ENCODE measurements around the gene CCDC9B. TPM values are rescaled to one million over a fixed set of nuclear protein-coding genes. Genes with fewer than 3 reads are reported as not detected.

Gene CCDC9B
- polyA plus RNA-seq, 2 donors, result 21.1 to 58.1 TPM

DNA sequence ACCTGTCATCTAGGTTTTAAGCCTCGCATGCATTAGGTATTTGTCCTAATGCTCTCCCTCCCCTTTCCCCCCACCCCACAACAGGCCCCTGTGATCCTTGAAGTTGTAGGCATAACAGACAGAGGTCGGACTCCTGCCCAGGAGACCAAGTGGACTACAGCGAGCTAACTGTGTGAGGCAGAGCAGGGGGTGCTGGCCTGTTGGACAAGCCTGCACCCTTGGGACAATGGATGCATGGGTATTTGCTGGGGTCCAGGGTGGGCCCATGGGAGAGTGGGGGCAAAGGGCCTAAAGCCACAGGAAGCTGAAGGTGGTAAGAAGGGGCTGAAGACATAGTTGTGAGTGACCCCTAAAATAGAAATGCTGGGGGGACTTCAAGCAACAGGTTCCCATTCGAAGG lies 35.5 kb downstream of the CCDC9B start:
- WGBS, 2 donors, result 90 to 92% methylated on average over 4 of the region's 4 CpGs

DNA sequence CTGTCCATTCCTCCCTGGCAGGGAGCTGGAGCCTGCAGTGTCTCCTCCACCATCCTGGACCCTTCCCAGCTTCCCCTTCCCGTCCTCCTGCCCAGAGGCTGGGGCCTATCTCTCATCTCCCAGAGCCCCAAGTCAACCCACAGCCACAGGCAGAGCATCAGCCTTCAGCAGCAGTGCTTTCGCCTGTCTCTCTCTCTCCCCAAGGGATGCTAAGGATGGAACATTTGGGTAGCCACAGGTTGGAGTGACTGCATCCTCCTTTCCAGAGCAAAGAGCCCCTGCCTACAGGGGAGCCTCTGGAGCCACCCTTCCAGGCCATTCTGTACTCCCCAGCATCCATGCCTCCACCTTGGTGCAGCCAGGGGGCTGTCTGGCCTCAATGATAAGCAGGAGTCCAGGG lies 37.2 kb downstream of the CCDC9B start:
- Histone ChIP-seq H3K9me3 (ENCODE audit: control insufficient read depth in 2 of 2, insufficient read depth in 1 of 2, low read depth in 1 of 2, low read length in 1 of 2) (peaks cover 0 to 7% of the 10 kb centered on the region in 2 donors), H3K27ac (ENCODE audit: low read depth in 2 of 2, low read length in 1 of 2) (no peak overlapping the region), H3K27me3 (ENCODE audit: control insufficient read depth in 1 of 2, insufficient read depth in 2 of 2, low read length in 2 of 2) (no peaks in the 10 kb centered on the region), H3K36me3 (ENCODE audit: control insufficient read depth in 2 of 2, insufficient read depth in 2 of 2, low read length in 1 of 2) (no peaks in the 10 kb centered on the region), H3K4me1 (ENCODE audit: control insufficient read depth in 2 of 2, insufficient read depth in 2 of 2, low read length in 1 of 2) (no peaks in the 10 kb centered on the region), H3K4me3 (ENCODE audit: low read depth in 1 of 2, low read length in 2 of 2) (no peak overlapping the region)
- 87 to 95% methylated on average over 2 of the region's 2 CpGs for WGBS, 2 donors

More for the DNA sequence above, 35.5 kb downstream of the CCDC9B start:
- Histone ChIP-seq H3K9me3 (ENCODE audit: control insufficient read depth in 2 of 2, insufficient read depth in 1 of 2, low read depth in 1 of 2, low read length in 1 of 2) (peaks cover 0 to 4% of the 10 kb centered on the region in 2 donors), H3K4me1 (ENCODE audit: control insufficient read depth in 2 of 2, insufficient read depth in 2 of 2, low read length in 1 of 2) (peaks cover 0 to 3% of the 10 kb centered on the region in 2 donors), H3K27ac (ENCODE audit: low read depth in 2 of 2, low read length in 1 of 2) (no peak overlapping the region), H3K27me3 (ENCODE audit: control insufficient read depth in 1 of 2, insufficient read depth in 2 of 2, low read length in 2 of 2) (no peaks in the 10 kb centered on the region), H3K4me3 (ENCODE audit: low read depth in 1 of 2, low read length in 2 of 2) (no peak overlapping the region), H3K36me3 (ENCODE audit: control insufficient read depth in 2 of 2, insufficient read depth in 2 of 2, low read length in 1 of 2) (no peaks in the 10 kb centered on the region)

DNA sequence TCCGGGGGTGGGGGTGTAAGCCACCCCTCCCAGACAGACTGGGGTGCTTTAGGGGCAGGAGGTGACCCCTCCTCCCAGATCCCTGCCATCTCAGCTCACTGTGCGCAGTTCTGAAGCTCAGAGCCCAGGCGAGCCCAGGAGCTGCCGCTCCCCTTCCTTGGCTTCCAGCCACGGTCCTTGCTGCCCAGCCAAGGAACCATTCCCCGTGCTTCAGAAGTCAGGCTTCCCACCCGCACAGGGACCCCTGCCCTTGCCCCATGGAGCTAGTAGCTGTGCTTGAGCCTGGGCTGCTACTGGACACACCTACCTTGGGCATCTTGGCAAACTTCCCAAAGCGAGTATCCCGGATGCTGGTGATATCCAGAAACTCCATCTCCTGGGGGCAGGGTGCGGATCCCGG lies 37.8 kb downstream of the CCDC9B start:
- Histone ChIP-seq H3K27ac (ENCODE audit: low read depth in 2 of 2, low read length in 1 of 2) (no peak overlapping the region), H3K4me1 (ENCODE audit: control insufficient read depth in 2 of 2, insufficient read depth in 2 of 2, low read length in 1 of 2) (no peaks in the 10 kb centered on the region), H3K36me3 (ENCODE audit: control insufficient read depth in 2 of 2, insufficient read depth in 2 of 2, low read length in 1 of 2) (no peaks in the 10 kb centered on the region), H3K27me3 (ENCODE audit: control insufficient read depth in 1 of 2, insufficient read depth in 2 of 2, low read length in 2 of 2) (no peaks in the 10 kb centered on the region), H3K9me3 (ENCODE audit: control insufficient read depth in 2 of 2, insufficient read depth in 1 of 2, low read depth in 1 of 2, low read length in 1 of 2) (peaks cover 0 to 7% of the 10 kb centered on the region in 2 donors), H3K4me3 (ENCODE audit: low read depth in 1 of 2, low read length in 2 of 2) (no peak overlapping the region)
- 67 to 68% methylated on average over 11 of the region's 11 CpGs for WGBS, 2 donors

DNA sequence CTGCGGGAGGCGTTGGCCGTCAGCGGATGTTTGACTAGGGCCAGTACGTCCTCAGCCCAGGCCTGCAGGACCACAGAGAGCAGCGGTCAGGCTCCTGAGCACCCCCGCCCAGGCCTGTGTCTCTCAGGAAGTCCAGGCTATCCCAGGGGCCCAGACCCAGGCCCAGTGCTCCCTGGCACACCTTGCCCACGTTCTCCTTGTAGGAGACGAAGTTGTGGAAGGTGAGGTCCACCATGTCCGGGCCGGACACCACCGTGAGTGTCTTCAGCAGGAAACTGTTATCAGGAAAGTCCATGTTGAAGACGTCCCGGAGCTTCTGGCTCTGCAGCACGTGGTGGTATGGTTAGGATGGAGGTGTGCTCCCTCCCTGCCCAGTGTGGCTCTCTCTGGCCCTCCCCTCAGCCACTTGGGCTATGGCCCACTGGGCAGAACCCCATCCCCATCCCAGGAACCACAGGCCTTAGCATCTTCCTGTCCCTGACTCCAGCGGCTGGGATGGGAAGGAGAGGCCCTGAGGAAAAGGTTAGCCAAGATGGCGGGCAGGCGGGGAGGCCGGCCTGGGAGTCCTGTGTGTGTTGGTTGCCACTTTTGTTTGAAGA lies 38.4 kb downstream of the CCDC9B start:
- H3K4me3 ChIP-seq (ENCODE audit: low read depth in 1 of 2, low read length in 2 of 2), result no peak overlapping the region
- H3K36me3 ChIP-seq (ENCODE audit: control insufficient read depth in 2 of 2, insufficient read depth in 2 of 2, low read length in 1 of 2), result no peaks in the 10 kb centered on the region
- 94 to 95% methylated on average over 19 of the region's 19 CpGs for whole genome bisulfite sequencing, 2 donors
- no peaks in the 10 kb centered on the region for H3K27me3 ChIP-seq (ENCODE audit: control insufficient read depth in 1 of 2, insufficient read depth in 2 of 2, low read length in 2 of 2)
- H3K27ac ChIP-seq (ENCODE audit: low read depth in 2 of 2, low read length in 1 of 2), result no peak overlapping the region
- H3K9me3 ChIP-seq (ENCODE audit: control insufficient read depth in 2 of 2, insufficient read depth in 1 of 2, low read depth in 1 of 2, low read length in 1 of 2), result peaks cover 0 to 7% of the 10 kb centered on the region in 2 donors
- no peaks in the 10 kb centered on the region for H3K4me1 ChIP-seq (ENCODE audit: control insufficient read depth in 2 of 2, insufficient read depth in 2 of 2, low read length in 1 of 2)

DNA sequence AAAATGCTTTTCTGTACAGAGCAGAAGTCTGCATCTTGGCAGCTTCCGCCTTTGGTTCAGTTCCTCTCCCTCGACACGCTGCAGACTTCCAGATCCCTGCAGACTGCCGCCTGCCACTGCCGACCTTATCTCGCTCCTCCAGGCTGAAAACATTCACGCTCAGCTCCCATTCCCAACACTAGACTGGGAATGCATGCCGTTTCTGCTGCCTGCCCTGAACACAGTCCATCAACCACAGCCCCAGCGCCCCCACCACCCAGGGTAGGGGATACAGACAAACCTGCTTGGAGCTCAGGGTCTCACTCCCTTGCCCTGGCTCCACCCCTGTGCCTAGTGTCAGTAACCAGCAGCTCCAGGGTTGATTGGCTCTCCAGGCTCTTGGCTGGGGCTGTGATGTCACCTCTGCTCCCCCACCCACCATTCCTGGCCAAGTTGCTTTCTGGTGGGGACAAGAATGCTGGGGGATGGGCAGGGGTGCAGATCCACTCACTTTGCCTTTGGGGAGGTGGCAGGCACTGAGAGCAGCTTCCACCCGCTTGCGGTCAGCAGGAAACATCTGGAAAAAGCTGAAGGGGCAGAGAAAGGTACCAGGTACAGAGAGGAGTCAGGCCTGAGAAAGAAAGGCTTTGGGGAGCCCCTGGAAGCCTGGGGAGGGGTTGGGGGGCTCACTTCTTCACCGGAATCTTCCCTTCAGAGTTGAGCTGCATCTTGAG lies 39.1 kb downstream of the CCDC9B start:
- H3K27me3 ChIP-seq (ENCODE audit: control insufficient read depth in 1 of 2, insufficient read depth in 2 of 2, low read length in 2 of 2), result no peaks in the 10 kb centered on the region
- peaks cover 0 to 7% of the 10 kb centered on the region in 2 donors for H3K9me3 ChIP-seq (ENCODE audit: control insufficient read depth in 2 of 2, insufficient read depth in 1 of 2, low read depth in 1 of 2, low read length in 1 of 2)
- H3K4me1 ChIP-seq (ENCODE audit: control insufficient read depth in 2 of 2, insufficient read depth in 2 of 2, low read length in 1 of 2), result no peaks in the 10 kb centered on the region
- 65 to 70% methylated on average over 12 of the region's 12 CpGs for WGBS, 2 donors
- no peak overlapping the region for H3K4me3 ChIP-seq (ENCODE audit: low read depth in 1 of 2, low read length in 2 of 2)
- no peak overlapping the region for H3K27ac ChIP-seq (ENCODE audit: low read depth in 2 of 2, low read length in 1 of 2)
- no peaks in the 10 kb centered on the region for H3K36me3 ChIP-seq (ENCODE audit: control insufficient read depth in 2 of 2, insufficient read depth in 2 of 2, low read length in 1 of 2)

DNA sequence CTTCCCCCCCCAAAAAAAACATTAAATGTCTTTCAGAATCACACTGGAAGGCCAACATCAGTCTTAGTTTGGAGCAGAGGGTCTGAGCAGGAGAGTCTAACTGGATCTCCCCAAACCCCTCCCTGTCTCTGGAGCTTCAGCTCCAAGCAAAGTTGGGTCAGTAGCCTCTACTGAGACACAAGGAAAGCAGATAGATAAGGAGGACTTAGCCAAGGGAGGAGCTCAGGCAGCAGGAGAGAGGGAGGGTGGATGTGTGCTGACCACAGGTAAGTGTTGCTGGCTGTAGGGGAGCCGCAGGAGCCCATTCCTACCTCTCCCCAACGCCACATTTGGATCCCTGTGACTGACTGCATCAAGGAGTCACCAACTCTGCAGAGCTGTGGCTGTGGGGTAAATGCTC lies 40.0 kb downstream of the CCDC9B start:
- H3K4me1 ChIP-seq (ENCODE audit: control insufficient read depth in 2 of 2, insufficient read depth in 2 of 2, low read length in 1 of 2), result no peaks in the 10 kb centered on the region
- H3K27ac ChIP-seq (ENCODE audit: low read depth in 2 of 2, low read length in 1 of 2), result no peak overlapping the region
- H3K36me3 ChIP-seq (ENCODE audit: control insufficient read depth in 2 of 2, insufficient read depth in 2 of 2, low read length in 1 of 2), result no peaks in the 10 kb centered on the region
- peaks cover 0 to 7% of the 10 kb centered on the region in 2 donors for H3K9me3 ChIP-seq (ENCODE audit: control insufficient read depth in 2 of 2, insufficient read depth in 1 of 2, low read depth in 1 of 2, low read length in 1 of 2)
- 87 to 92% methylated on average over 2 of the region's 2 CpGs for WGBS, 2 donors
- no peaks in the 10 kb centered on the region for H3K27me3 ChIP-seq (ENCODE audit: control insufficient read depth in 1 of 2, insufficient read depth in 2 of 2, low read length in 2 of 2)
- no peak overlapping the region for H3K4me3 ChIP-seq (ENCODE audit: low read depth in 1 of 2, low read length in 2 of 2)

DNA sequence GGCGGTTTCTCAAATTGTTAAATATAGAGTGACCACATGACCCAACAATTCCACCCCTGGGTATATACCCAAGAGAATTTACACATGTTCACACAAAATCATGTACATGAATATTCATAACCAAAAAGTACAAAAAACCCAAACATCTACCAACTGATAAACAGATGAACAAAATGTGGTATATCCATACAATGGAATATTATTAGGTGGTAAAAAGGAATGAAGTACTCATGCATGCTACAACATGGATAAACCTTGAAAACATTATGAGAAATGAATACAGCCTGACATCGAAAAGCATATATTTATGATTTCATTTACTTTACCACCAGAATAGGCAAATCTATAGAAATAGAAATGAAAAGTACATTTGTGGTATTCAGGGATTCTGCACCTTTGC lies 40.4 kb downstream of the CCDC9B start:
- no peaks in the 10 kb centered on the region for H3K4me1 ChIP-seq (ENCODE audit: control insufficient read depth in 2 of 2, insufficient read depth in 2 of 2, low read length in 1 of 2)
- no peak overlapping the region for H3K27ac ChIP-seq (ENCODE audit: low read depth in 2 of 2, low read length in 1 of 2)
- WGBS, 2 donors, result 96 to 97% methylated on average over 2 of the region's 2 CpGs
- H3K4me3 ChIP-seq (ENCODE audit: low read depth in 1 of 2, low read length in 2 of 2), result no peak overlapping the region
- no peaks in the 10 kb centered on the region for H3K27me3 ChIP-seq (ENCODE audit: control insufficient read depth in 1 of 2, insufficient read depth in 2 of 2, low read length in 2 of 2)
- peaks cover 0 to 7% of the 10 kb centered on the region in 2 donors for H3K9me3 ChIP-seq (ENCODE audit: control insufficient read depth in 2 of 2, insufficient read depth in 1 of 2, low read depth in 1 of 2, low read length in 1 of 2)
- H3K36me3 ChIP-seq (ENCODE audit: control insufficient read depth in 2 of 2, insufficient read depth in 2 of 2, low read length in 1 of 2), result no peaks in the 10 kb centered on the region

DNA sequence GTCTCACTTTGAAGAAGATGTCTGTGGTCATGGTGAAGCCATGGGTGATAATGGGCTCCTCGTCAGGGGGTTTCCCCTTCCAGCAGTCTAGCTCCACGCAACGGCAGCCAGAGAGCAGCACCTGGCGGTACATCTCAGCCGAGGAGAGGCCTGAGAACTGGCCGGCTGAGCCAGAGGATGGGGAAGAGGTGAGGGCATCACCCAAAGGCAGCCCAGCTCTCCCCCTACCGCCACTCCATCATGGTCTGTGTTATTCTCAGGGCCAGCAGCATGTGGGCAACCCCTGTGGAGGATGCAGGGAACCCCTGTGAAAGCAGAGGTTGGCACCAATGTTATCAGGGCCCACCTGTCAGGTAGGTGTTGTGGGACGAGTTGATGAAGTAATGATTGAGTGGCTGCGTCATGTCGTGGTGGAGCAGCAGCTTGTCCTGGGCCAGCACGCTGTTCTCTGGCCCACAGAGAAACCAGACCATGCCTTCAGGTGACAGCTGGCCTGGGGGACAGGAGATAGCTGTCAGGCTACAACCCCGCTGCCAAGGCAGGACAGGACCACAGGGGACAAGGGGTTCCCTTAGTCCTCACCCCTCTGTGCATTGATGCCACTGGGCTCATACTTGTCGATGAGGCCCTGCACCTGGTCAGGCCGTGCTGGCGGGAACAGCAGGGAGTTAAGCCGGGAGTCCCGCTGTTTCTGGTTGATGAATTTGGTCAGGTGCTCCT lies 42.4 kb downstream of the CCDC9B start:
- H3K4me1 ChIP-seq (ENCODE audit: control insufficient read depth in 2 of 2, insufficient read depth in 2 of 2, low read length in 1 of 2), result no peaks in the 10 kb centered on the region
- 93 to 94% methylated on average over 17 of the region's 17 CpGs for WGBS, 2 donors
- peaks cover 0 to 7% of the 10 kb centered on the region in 2 donors for H3K9me3 ChIP-seq (ENCODE audit: control insufficient read depth in 2 of 2, insufficient read depth in 1 of 2, low read depth in 1 of 2, low read length in 1 of 2)
- no peak overlapping the region for H3K4me3 ChIP-seq (ENCODE audit: low read depth in 1 of 2, low read length in 2 of 2)
- H3K27ac ChIP-seq (ENCODE audit: low read depth in 2 of 2, low read length in 1 of 2), result no peak overlapping the region
- H3K36me3 ChIP-seq (ENCODE audit: control insufficient read depth in 2 of 2, insufficient read depth in 2 of 2, low read length in 1 of 2), result no peaks in the 10 kb centered on the region
- no peaks in the 10 kb centered on the region for H3K27me3 ChIP-seq (ENCODE audit: control insufficient read depth in 1 of 2, insufficient read depth in 2 of 2, low read length in 2 of 2)

DNA sequence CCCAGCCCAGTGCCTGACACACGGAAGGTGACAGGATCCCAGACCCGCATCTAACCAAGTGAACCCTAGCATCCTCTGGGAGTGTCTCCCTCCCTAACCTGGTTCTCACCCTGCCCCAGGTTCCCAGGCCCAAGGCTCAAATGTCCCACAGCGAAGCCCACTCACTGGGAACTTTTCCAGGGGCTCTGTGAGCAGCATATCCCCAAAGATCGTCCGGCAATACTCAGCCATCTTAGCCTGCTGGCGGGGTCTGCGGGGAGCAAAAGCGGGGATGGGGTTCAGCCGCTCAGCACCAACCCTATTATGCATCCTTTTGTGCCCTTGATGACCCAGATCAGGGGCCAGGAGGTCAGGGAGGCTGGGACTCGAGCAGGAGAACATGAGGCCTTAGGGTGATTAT lies 43.4 kb downstream of the CCDC9B start:
- Histone ChIP-seq H3K27me3 (ENCODE audit: control insufficient read depth in 1 of 2, insufficient read depth in 2 of 2, low read length in 2 of 2) (no peaks in the 10 kb centered on the region), H3K4me3 (ENCODE audit: low read depth in 1 of 2, low read length in 2 of 2) (no peak overlapping the region), H3K9me3 (ENCODE audit: control insufficient read depth in 2 of 2, insufficient read depth in 1 of 2, low read depth in 1 of 2, low read length in 1 of 2) (peaks cover 0 to 7% of the 10 kb centered on the region in 2 donors), H3K27ac (ENCODE audit: low read depth in 2 of 2, low read length in 1 of 2) (no peak overlapping the region), H3K36me3 (ENCODE audit: control insufficient read depth in 2 of 2, insufficient read depth in 2 of 2, low read length in 1 of 2) (no peaks in the 10 kb centered on the region), H3K4me1 (ENCODE audit: control insufficient read depth in 2 of 2, insufficient read depth in 2 of 2, low read length in 1 of 2) (no peaks in the 10 kb centered on the region)
- 93 to 94% methylated on average over 10 of the region's 10 CpGs for WGBS, 2 donors
